Islet precursor cell (in vitro differentiated cells): Measurements from ENCODE around the gene NSD2.
"Not testable (repeated sequence)": the region's sequence is repeated elsewhere in the genome, so short reads cannot be mapped to it uniquely, and the experiment has no call there.

Experiments
- DNase-seq: peaks from one replicate; pipeline ENCODE4 v3.0.0-alpha.2; 2018

NSD2 gene

GRCh38 chr4:2007804-2008670, 136.8 kb downstream of the NSD2 start:
- DNase-seq, result no peak

DNA sequence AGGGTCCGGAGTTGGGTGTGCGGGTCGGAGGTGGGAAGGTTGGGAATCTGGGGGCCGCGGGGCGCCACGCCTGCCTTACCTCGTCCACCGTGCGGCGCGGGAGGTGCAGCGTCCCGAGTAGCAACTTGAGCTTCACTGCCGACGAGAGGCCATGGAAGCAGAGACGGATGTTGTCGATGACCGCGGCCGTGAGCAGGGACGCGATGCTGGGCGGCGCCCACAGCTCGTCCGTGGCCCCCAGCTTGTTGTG, 137.4 kb downstream of the NSD2 start:
- DNase-seq, result no peak

GRCh38 chr4:2008921-2009650, 137.9 kb downstream of the NSD2 start, which contains the start of gene NELFA:
Gene NELFA (minus strand): TSS chr4:2008974. CDS start chr4:2008959, 15 bp downstream.
- DNase-seq, result peak; percentile 96

GRCh38 chr4:2009651-2010233, 138.5 kb downstream of the NSD2 start:
- DNase-seq, result peak; percentile 76

DNA sequence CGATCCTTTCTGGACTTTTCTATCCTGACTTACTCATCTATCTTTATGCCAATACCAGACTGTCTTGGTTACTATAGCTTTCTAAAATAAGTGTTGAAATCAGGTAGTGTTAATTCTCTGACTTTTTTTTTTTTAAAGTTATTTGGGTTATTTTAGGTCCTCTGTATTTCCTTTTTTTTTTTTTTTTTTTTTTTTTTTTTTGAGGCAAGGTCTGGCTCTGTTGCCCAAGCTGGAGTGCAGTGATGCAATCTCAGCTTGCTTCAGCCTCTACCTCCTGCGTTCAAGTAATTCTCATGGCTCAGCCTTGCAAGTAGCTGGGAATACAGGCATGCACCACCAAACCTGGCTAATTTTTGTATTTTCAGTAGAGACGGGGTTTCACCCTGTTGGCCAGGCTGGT, 140.4 kb downstream of the NSD2 start:
- DNase-seq, result no peak

DNA sequence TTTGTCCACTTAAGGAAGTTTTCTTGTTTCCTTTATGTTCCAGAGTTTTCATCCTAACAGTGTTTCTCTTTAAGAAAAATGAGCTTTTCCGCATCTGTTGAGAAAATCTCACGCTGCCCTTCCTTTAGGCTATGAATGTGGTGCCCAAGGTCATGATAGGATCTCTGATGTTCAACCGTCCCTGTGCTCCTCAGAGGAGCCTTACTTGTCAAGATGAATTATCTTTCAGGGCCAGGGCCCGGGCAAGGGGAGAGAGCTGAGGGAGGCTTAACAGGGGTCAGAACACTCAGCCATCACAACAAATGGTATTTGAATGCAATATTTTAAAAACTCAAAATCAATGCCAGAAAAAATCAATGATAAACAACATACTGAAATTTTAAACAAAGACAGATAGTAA, 143.8 kb downstream of the NSD2 start:
- no peak for DNase-seq

DNA sequence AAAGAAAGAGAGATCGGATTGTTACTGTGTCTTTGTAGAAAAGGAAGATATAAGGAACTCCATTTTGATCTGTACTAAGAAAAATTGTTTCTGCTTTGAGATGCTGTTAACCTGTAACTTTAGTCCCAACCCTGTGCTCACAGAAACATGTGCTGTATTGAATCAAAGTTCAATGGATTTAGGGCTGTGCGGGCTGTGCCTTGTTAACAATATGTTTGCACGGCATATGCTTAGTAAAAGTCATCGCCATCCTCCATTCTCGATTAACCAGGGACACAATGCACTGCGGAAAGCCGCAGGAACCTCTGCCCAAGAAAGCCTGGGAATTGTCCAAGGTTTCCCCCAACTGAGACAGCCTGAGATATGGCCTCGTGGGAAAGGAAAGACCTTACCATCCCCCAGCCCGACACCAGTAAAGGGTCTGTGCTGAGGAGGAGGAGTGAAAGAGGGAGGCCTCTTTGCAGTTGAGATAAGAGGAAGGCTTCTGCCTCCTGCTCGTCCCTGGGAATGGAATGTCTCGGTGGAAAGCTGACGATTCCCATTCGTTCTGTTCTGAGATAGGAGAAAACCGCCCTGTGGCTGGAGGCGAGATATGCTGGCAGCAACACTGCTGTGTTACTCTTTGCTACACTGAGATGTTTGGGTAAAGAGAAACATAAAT, 150.3 kb downstream of the NSD2 start:
- DNase-seq, result peak; percentile 88

- no peak for DNase-seq
These were observed 153.5 kb downstream of the NSD2 start for GRCh38 chr4:2024683-2025082.

DNA sequence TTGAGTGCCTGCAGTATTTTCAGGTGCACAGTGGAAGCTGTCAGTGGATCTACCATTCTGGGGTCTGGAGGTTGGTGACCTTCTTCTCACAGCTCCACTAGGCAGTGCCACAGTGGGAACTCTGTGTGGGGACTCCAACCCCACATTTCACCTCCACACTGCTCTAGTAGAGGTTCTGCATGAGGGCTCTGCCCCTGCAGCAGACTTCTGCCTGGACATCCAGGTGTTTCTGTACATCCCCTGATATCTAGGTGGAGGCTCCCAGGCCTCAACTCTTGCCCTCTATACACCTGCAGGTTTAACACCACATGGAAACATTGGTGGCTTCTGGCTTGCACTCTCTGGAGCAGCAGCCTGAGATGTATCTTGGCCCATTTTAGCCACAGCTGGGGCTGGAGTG, 154.6 kb downstream of the NSD2 start:
- DNase-seq, result no peak

GRCh38 chr4:2027120-2027519, 155.9 kb downstream of the NSD2 start:
- not testable (repeated sequence) for DNase-seq

GRCh38 chr4:2031161-2031560, 160.0 kb downstream of the NSD2 start:
- DNase-seq, result not testable (repeated sequence)
